Thymus (tissue), 11 donors: Measurements from ENCODE around the gene BACH2. TPM values are rescaled to one million over a fixed set of nuclear protein-coding genes. Genes with fewer than 3 reads are reported as not detected.
A peak's percentile ranks its signal among the peaks of the same experiment; 100 is the strongest.
"Not testable (repeated sequence)": the region's sequence is repeated elsewhere in the genome, so short reads cannot be mapped to it uniquely, and the experiment has no call there.

Experiments
- DNase-seq, 9 donors: peaks; one replicate each; pipeline ENCODE4 v3.0.0-alpha.2; 2013; ENCODE audit warnings: low spot score in 9 of 9, low read depth in 6 of 9, missing footprints in 1 of 9
- H3K27ac ChIP-seq, 2 donors: one replicate each; pipeline ENCODE4 v1.5.1; 2013; ENCODE audit warnings: control low read depth in 1 of 2, low read depth in 1 of 2, low read length in 1 of 2, mild to moderate bottlenecking in 1 of 2, moderate library complexity in 1 of 2
- H3K27me3 ChIP-seq, 2 donors: one replicate each; pipeline ENCODE4 v1.5.1; 2013; ENCODE audit warnings: low read length in 1 of 2; ENCODE audit not compliant: control insufficient read depth in 2 of 2, insufficient read depth in 1 of 2
- H3K36me3 ChIP-seq, 2 donors: one replicate each; pipeline ENCODE4 v1.5.1; 2013; ENCODE audit warnings: low read length in 1 of 2, mild to moderate bottlenecking in 1 of 2, moderate library complexity in 1 of 2; ENCODE audit not compliant: control insufficient read depth in 2 of 2, insufficient read depth in 2 of 2
- H3K4me1 ChIP-seq, 2 donors: one replicate each; pipeline ENCODE4 v1.5.1; 2013; ENCODE audit warnings: low read length in 2 of 2; ENCODE audit not compliant: control insufficient read depth in 2 of 2, insufficient read depth in 2 of 2
- H3K4me3 ChIP-seq, 2 donors: one replicate each; pipeline ENCODE4 v1.5.1; 2013; ENCODE audit warnings: low read length in 2 of 2, control low read depth in 1 of 2, mild to moderate bottlenecking in 1 of 2
- H3K9me3 ChIP-seq, 2 donors: one replicate each; pipeline ENCODE4 v1.5.1; 2013; ENCODE audit warnings: low read length in 1 of 2, mild to moderate bottlenecking in 1 of 2; ENCODE audit not compliant: control insufficient read depth in 2 of 2, insufficient read depth in 1 of 2
- WGBS: extraction: QIAGEN DNeasy Blood & Tissue Kit; methylation state at CpG from one replicate; pipeline ENCODE4 v1.1.7; 2013; 5-methylcytosine and 5-hydroxymethylcytosine counted together
- polyA plus RNA-seq: library from polyadenylated mRNA; stranded (reverse); fragments of 200-250 nt; gene quantifications from one replicate; pipeline ENCODE4 v1.2.3, GENCODE V29; 2013
- total RNA-seq: library from RNA; stranded (reverse); fragments of 120-200 nt; gene quantifications from one replicate; pipeline ENCODE4 v1.2.4, GENCODE V29; 2013
- donor health status: healthy.

The BACH2 gene
- total and polyA plus RNA-seq, 2 donors = 12.3 to 12.7 TPM

DNA sequence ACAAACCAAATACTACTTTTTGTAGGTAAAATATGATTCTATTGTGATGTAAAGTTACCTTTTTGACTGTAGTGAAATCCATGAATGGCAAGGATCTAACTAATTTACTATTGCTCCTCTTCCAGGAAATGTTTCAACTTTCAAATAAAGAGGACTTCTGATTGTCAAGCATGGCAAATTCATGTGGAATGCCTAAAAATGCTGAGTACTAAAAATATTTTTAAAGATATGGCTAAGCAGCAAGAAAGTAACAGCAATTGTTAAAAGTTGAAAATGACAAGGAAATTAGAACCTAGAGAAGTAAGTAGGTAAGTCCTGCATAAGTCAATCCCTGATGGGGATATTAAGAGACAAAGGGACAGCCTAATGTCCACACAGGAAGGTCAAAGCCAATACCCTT is 126.0 kb downstream of the BACH2 start:
- Histone ChIP-seq H3K4me3 (no peak overlapping the region), H3K27ac (no peak overlapping the region), H3K4me1 (peaks cover 0 to 6% of the 10 kb centered on the region in 2 donors), H3K36me3 (peaks cover 0 to 3% of the 10 kb centered on the region in 2 donors), H3K9me3 (no peaks in the 10 kb centered on the region), H3K27me3 (no peaks in the 10 kb centered on the region)
- DNase-seq = no peak

GRCh38 chr6:90169374-90169773 is 127.3 kb downstream of the BACH2 start:
- Histone ChIP-seq H3K36me3 (peaks cover 0 to 3% of the 10 kb centered on the region in 2 donors), H3K9me3 (no peaks in the 10 kb centered on the region), H3K4me3 (no peak overlapping the region), H3K27ac (no peak overlapping the region), H3K27me3 (no peaks in the 10 kb centered on the region), H3K4me1 (peaks cover 0 to 4% of the 10 kb centered on the region in 2 donors)
- DNase-seq = no peak
- WGBS = 90% methylated on average over 4 of the region's 4 CpGs

GRCh38 chr6:90168693-90169131 is 127.9 kb downstream of the BACH2 start:
- H3K9me3 ChIP-seq = no peaks in the 10 kb centered on the region
- no peak overlapping the region for H3K27ac ChIP-seq
- H3K36me3 ChIP-seq = peaks cover 0 to 3% of the 10 kb centered on the region in 2 donors
- H3K4me3 ChIP-seq = no peak overlapping the region
- no peaks in the 10 kb centered on the region for H3K27me3 ChIP-seq
- H3K4me1 ChIP-seq = peaks cover 0 to 4% of the 10 kb centered on the region in 2 donors
- no peak for DNase-seq
- 87% methylated on average over 4 of the region's 4 CpGs for WGBS

DNA sequence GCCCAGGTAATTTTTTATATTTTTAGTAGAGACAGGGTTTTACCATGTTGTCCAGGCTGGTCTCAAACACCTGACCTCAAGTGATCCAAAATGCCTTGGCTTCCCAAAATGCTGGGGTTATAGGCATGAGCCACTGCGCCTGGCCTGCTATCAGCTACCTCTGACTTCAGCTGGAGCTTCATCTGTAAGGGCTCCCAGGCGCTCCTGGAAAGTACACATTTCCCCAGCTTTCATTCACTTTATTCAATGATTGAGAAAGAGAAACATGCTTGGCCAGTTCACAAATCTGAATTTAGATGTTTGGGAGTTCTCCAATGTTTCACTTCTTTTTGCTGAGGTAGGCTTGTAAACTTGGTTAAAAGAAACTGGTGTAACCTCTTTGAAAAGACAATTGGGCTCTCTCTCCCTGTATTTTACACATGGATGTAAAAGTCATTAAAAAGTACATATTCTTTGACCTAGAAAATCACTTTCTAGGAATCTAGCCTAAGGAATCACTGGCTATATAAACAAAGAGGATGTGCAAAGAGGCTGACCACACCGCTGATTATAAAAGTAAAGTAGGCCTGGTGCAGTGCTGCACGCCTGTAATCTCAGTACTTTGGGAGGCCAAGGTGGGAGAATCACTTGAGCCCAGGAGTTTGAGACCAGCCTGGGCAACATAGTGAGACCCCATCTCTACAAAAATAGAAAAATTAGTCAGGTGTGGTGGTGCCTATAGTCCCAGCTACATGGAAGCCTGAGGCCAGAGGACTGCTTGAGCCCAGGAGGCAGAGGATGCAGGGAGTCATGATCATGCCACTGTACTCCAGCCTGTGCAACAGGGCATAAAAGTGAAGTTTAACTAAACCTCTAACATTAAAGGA is 128.9 kb downstream of the BACH2 start:
- Histone ChIP-seq H3K27me3 (no peaks in the 10 kb centered on the region), H3K27ac (peak overlapping the region in 1 of 2 donors; percentile 18), H3K36me3 (peaks cover 0 to 3% of the 10 kb centered on the region in 2 donors), H3K4me1 (peaks cover 0 to 4% of the 10 kb centered on the region in 2 donors), H3K9me3 (no peaks in the 10 kb centered on the region), H3K4me3 (no peak overlapping the region)
- WGBS = 97% methylated on average over 4 of the region's 4 CpGs
- no peak for DNase-seq

DNA sequence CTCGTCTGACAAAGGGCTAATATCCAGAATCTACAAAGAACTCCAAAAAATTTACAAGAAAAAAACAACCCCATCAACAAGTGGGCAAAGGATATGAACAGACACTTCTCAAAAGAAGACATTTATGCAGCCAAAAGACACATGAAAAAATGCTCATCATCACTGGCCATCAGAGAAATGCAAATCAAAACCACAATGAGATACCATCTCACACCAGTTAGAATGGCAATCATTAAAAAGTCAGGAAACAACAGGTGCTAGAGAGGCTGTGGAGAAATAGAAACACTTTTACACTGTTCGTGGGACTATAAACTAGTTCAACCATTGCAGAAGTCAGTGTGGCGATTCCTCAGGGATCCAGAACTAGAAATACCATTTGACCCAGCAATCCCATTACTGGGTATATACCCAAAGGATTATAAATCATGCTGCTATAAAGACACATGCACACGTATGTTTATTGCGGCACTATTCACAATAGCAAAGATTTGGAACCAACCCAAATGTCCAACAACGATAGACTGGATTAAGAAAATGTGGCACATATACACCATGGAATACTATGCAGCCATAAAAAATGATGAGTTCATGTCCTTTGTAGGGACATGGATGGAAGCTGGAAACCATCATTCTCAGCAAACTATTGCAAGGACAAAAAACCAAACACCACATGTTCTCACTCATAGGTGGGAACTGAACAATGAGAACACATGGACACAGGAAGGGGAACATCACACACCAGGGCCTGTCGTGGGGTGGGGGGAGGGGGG is 130.3 kb downstream of the BACH2 start:
- not testable (repeated sequence) for H3K4me3 ChIP-seq, DNase-seq, H3K36me3 ChIP-seq, H3K27ac ChIP-seq, H3K9me3 ChIP-seq, H3K4me1 ChIP-seq, H3K27me3 ChIP-seq
- WGBS = 77% methylated on average over 7 of the region's 7 CpGs

DNA sequence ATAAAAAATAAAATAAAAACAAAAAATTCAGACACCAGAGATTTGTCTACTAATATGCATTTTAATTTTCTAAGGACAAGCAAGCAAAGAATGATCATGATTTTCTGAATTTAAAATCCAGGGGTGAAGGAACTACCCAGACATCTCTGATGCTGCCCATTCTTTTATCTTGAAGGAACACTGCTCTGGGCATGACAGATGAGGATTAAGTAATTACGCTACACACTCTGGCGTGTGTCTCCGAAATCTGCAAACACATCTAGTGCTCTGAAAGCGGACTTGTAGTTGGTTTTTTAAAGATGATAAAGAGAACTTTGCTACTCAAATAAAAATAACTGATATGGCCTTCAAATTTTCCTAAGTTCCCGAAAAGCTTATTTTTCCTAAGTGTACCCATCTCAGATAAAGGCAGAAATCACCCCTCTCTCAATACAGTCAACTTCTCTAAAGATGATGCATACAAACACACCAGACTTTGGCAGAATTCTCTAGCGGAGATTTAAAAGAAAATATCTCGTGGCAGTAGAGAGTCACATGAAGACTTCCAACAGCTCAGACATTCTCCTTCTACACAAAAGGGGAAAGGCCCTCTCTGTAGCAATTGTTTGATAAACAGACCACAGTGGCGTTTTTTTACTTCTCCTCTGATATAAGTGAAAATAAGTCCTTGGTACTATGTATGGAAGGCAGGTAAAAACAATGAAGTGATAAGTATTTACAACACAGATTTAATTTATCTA is 133.8 kb downstream of the BACH2 start:
- H3K36me3 ChIP-seq = no peaks in the 10 kb centered on the region
- WGBS = 93% methylated on average over 8 of the region's 8 CpGs
- H3K4me1 ChIP-seq = peaks cover 1 to 12% of the 10 kb centered on the region in 2 donors
- H3K4me3 ChIP-seq = no peak overlapping the region
- H3K27ac ChIP-seq = no peak overlapping the region
- H3K9me3 ChIP-seq = no peaks in the 10 kb centered on the region
- H3K27me3 ChIP-seq = no peaks in the 10 kb centered on the region
- no peak for DNase-seq

DNA sequence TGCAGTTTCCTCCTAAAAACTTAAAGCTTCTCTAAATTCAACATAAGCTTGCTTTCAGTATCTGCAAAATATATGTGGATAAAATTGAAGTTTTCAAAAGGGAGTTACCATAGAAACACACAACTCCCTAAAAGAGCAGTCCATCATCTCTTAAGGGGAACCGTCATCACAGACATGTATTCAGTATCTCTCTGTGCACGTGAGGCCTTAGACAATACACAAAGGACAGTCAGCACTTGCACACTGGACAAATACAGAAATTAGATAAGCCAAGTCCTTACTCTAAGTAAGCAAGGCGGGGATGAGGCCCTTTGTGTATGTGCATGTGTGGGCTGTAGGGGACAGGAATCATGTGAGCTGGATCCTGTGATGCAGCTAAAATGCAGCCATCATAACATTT is 136.6 kb downstream of the BACH2 start:
- Histone ChIP-seq H3K4me1 (peaks cover 14 to 35% of the 10 kb centered on the region in 2 donors), H3K27ac (no peak overlapping the region), H3K27me3 (no peaks in the 10 kb centered on the region), H3K9me3 (no peaks in the 10 kb centered on the region), H3K4me3 (no peak overlapping the region), H3K36me3 (no peaks in the 10 kb centered on the region)
- DNase-seq = no peak
- 62% methylated on average over 3 of the region's 3 CpGs for WGBS

DNA sequence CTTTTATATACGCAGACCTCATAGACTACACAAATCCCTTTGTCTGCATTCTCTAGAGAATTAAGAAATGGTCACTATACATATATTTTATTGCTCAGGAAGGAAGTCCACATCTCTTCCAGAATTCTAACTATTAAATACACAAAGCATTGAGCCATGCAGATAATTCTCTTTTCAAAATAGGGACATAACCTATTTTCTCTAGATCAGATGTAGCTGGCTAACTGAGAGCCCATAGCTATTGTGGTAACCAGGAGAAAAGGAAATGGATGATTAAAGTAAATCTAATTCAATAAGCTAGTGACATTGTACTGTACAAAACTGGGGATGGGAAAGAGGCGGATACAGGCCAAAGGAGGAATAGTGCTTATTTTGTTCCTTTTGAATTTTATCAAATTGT is 137.2 kb downstream of the BACH2 start:
- H3K36me3 ChIP-seq = no peaks in the 10 kb centered on the region
- H3K4me3 ChIP-seq = no peak overlapping the region
- no peak for DNase-seq
- 96% methylated on average over 2 of the region's 2 CpGs for WGBS
- no peaks in the 10 kb centered on the region for H3K27me3 ChIP-seq
- H3K4me1 ChIP-seq = peaks cover 14 to 40% of the 10 kb centered on the region in 2 donors
- no peaks in the 10 kb centered on the region for H3K9me3 ChIP-seq
- no peak overlapping the region for H3K27ac ChIP-seq
